Activated naive CD8-positive, alpha-beta T cell treated with anti-CD3 and anti-CD28 coated beads, Interleukin-2, amount 50 U/mL, for 24 hours (primary cell): Measurements from ENCODE around the gene FNBP1.
"Not testable (repeated sequence)": the region's sequence is repeated elsewhere in the genome, so short reads cannot be mapped to it uniquely, and the experiment has no call there.

Experiments
- ATAC-seq: fragments of 150-1000 bp; cut with Tn5 transposase; one replicate; pipeline ENCODE4 v1.10.0; 2021
- DNase-seq: peaks from one replicate; pipeline ENCODE4 v3.0.0; 2021
- H3K27ac Mint-ChIP-seq: one replicate; pipeline ENCODE4 v1.8.0; 2021; ENCODE audit warnings: mild to moderate bottlenecking, mixed read lengths
- H3K27me3 Mint-ChIP-seq: one replicate; pipeline ENCODE4 v1.8.0; 2021; ENCODE audit warnings: mixed read lengths
- H3K36me3 Mint-ChIP-seq: one replicate; pipeline ENCODE4 v1.8.0; 2021; ENCODE audit warnings: low read depth, mixed read lengths
- H3K4me1 Mint-ChIP-seq: one replicate; pipeline ENCODE4 v1.8.0; 2021; ENCODE audit warnings: mixed read lengths
- H3K4me3 Mint-ChIP-seq: one replicate; pipeline ENCODE4 v1.8.0; 2021; ENCODE audit warnings: mild to moderate bottlenecking, moderate library complexity, mixed read lengths
- H3K9me3 Mint-ChIP-seq: one replicate; pipeline ENCODE4 v1.8.0; 2021; ENCODE audit warnings: mixed read lengths

Gene FNBP1

GRCh38 chr9:130020618-130021017 is 22.4 kb downstream of the FNBP1 start:
- H3K27me3 Mint-ChIP-seq, result no peaks in the 10 kb centered on the region
- H3K4me3 Mint-ChIP-seq, result peak overlapping the region; percentile 34
- peaks cover 51% of the 10 kb centered on the region for H3K36me3 Mint-ChIP-seq
- peaks cover 96% of the 10 kb centered on the region for H3K4me1 Mint-ChIP-seq
- H3K9me3 Mint-ChIP-seq, result no peaks in the 10 kb centered on the region
- peak overlapping the region; percentile 73 for H3K27ac Mint-ChIP-seq
- DNase-seq (no peak), ATAC-seq (no peak)

- peaks cover 90% of the 10 kb centered on the region for H3K4me1 Mint-ChIP-seq
- peak overlapping the region; percentile 96 for H3K27ac Mint-ChIP-seq
- peak overlapping the region; percentile 34 for H3K4me3 Mint-ChIP-seq
- no peaks in the 10 kb centered on the region for H3K27me3 Mint-ChIP-seq
- H3K36me3 Mint-ChIP-seq, result peaks cover 53% of the 10 kb centered on the region
- no peaks in the 10 kb centered on the region for H3K9me3 Mint-ChIP-seq
- ATAC-seq (no peak), DNase-seq (no peak)
These were observed 24.7 kb downstream of the FNBP1 start for GRCh38 chr9:130018265-130018664.

- ATAC-seq, H3K27me3 Mint-ChIP-seq, DNase-seq, H3K9me3 Mint-ChIP-seq: not testable (repeated sequence)
- H3K36me3 Mint-ChIP-seq, result peaks cover 55% of the 10 kb centered on the region
- H3K4me1 Mint-ChIP-seq, result peaks cover 90% of the 10 kb centered on the region
- H3K27ac Mint-ChIP-seq, result peak overlapping the region; percentile 96
- H3K4me3 Mint-ChIP-seq, result peak overlapping the region; percentile 58
These were observed 25.5 kb downstream of the FNBP1 start for GRCh38 chr9:130017510-130017909.

GRCh38 chr9:130017076-130017475 is 25.9 kb downstream of the FNBP1 start:
- Mint-ChIP-seq H3K27me3 (no peaks in the 10 kb centered on the region), H3K4me1 (peaks cover 90% of the 10 kb centered on the region), H3K27ac (peak overlapping the region; percentile 96), H3K4me3 (peak overlapping the region; percentile 58), H3K9me3 (no peaks in the 10 kb centered on the region), H3K36me3 (peaks cover 55% of the 10 kb centered on the region)
- ATAC-seq (no peak), DNase-seq (no peak)

- no peak for DNase-seq
- no peaks in the 10 kb centered on the region for H3K27me3 Mint-ChIP-seq
- no peak for ATAC-seq
- H3K9me3 Mint-ChIP-seq, result peaks cover 5% of the 10 kb centered on the region
- H3K36me3 Mint-ChIP-seq, result peaks cover 62% of the 10 kb centered on the region
- H3K27ac Mint-ChIP-seq, result peak overlapping the region; percentile 59
- H3K4me3 Mint-ChIP-seq, result no peak overlapping the region
- peaks cover 87% of the 10 kb centered on the region for H3K4me1 Mint-ChIP-seq
These were observed 27.5 kb downstream of the FNBP1 start for GRCh38 chr9:130015353-130016019.

- Mint-ChIP-seq H3K36me3 (peaks cover 59% of the 10 kb centered on the region), H3K27me3 (no peaks in the 10 kb centered on the region)
These were observed 29.7 kb downstream of the FNBP1 start for GRCh38 chr9:130013326-130013725.

GRCh38 chr9:130010151-130010988 is 32.6 kb downstream of the FNBP1 start:
- DNase-seq (no peak), ATAC-seq (peak; percentile 87)
- peak overlapping the region; percentile 94 for H3K27ac Mint-ChIP-seq
- H3K36me3 Mint-ChIP-seq, result peaks cover 58% of the 10 kb centered on the region
- peak overlapping the region; percentile 60 for H3K4me3 Mint-ChIP-seq
- no peaks in the 10 kb centered on the region for H3K27me3 Mint-ChIP-seq
- H3K4me1 Mint-ChIP-seq, result peaks cover 92% of the 10 kb centered on the region
- H3K9me3 Mint-ChIP-seq, result peaks cover 5% of the 10 kb centered on the region

More at GRCh38 chr9:130013326-130013725, 29.7 kb downstream of the FNBP1 start:
- no peak for DNase-seq
- no peak for ATAC-seq
- Mint-ChIP-seq H3K4me3 (no peak overlapping the region), H3K27ac (peak overlapping the region; percentile 80), H3K4me1 (peaks cover 87% of the 10 kb centered on the region), H3K9me3 (peaks cover 5% of the 10 kb centered on the region)

- not testable (repeated sequence) for ATAC-seq, DNase-seq, H3K4me3 Mint-ChIP-seq, H3K27me3 Mint-ChIP-seq, H3K9me3 Mint-ChIP-seq
- H3K4me1 Mint-ChIP-seq, result peaks cover 86% of the 10 kb centered on the region
- H3K36me3 Mint-ChIP-seq, result peaks cover 55% of the 10 kb centered on the region
- peak overlapping the region; percentile 94 for H3K27ac Mint-ChIP-seq
These were observed 33.4 kb downstream of the FNBP1 start for GRCh38 chr9:130009546-130009945.

GRCh38 chr9:130008538-130008937 is 34.5 kb downstream of the FNBP1 start:
- Mint-ChIP-seq H3K27ac (peak overlapping the region; percentile 94), H3K36me3 (peaks cover 56% of the 10 kb centered on the region), H3K4me1 (peaks cover 89% of the 10 kb centered on the region), H3K27me3 (no peaks in the 10 kb centered on the region), H3K9me3 (peaks cover 5% of the 10 kb centered on the region), H3K4me3 (peak overlapping the region; percentile 33)
- DNase-seq, result no peak
- no peak for ATAC-seq

GRCh38 chr9:130006952-130007351 is 36.0 kb downstream of the FNBP1 start:
- H3K36me3 Mint-ChIP-seq, result peaks cover 58% of the 10 kb centered on the region
- not testable (repeated sequence) for ATAC-seq
- H3K27ac Mint-ChIP-seq, result peak overlapping the region; percentile 94

GRCh38 chr9:130003943-130004552 is 38.9 kb downstream of the FNBP1 start:
- ATAC-seq (no peak), DNase-seq (no peak)
- Mint-ChIP-seq H3K9me3 (no peaks in the 10 kb centered on the region), H3K27me3 (no peaks in the 10 kb centered on the region), H3K4me3 (no peak overlapping the region), H3K36me3 (peaks cover 56% of the 10 kb centered on the region), H3K4me1 (peaks cover 81% of the 10 kb centered on the region), H3K27ac (peak overlapping the region; percentile 73)

More at GRCh38 chr9:130006952-130007351, 36.0 kb downstream of the FNBP1 start:
- peak overlapping the region; percentile 40 for H3K4me3 Mint-ChIP-seq
- not testable (repeated sequence) for H3K27me3 Mint-ChIP-seq, H3K9me3 Mint-ChIP-seq, DNase-seq
- H3K4me1 Mint-ChIP-seq, result peaks cover 85% of the 10 kb centered on the region

- H3K36me3 Mint-ChIP-seq, result peaks cover 55% of the 10 kb centered on the region
- no peak overlapping the region for H3K4me3 Mint-ChIP-seq
- peaks cover 81% of the 10 kb centered on the region for H3K4me1 Mint-ChIP-seq
- H3K27me3 Mint-ChIP-seq, result no peaks in the 10 kb centered on the region
- H3K9me3 Mint-ChIP-seq, result no peaks in the 10 kb centered on the region
- ATAC-seq (no peak), DNase-seq (no peak)
- H3K27ac Mint-ChIP-seq, result peak overlapping the region; percentile 68
These were observed 40.7 kb downstream of the FNBP1 start for GRCh38 chr9:130002320-130002719.

- H3K36me3 Mint-ChIP-seq, result peaks cover 52% of the 10 kb centered on the region
- no peak overlapping the region for H3K4me3 Mint-ChIP-seq
- ATAC-seq (no peak), DNase-seq (no peak)
- peaks cover 81% of the 10 kb centered on the region for H3K4me1 Mint-ChIP-seq
- no peaks in the 10 kb centered on the region for H3K27me3 Mint-ChIP-seq
- H3K9me3 Mint-ChIP-seq, result no peaks in the 10 kb centered on the region
- H3K27ac Mint-ChIP-seq, result no peak overlapping the region
These were observed 41.8 kb downstream of the FNBP1 start for GRCh38 chr9:130001190-130001589.

GRCh38 chr9:129999141-129999510 is 43.9 kb downstream of the FNBP1 start:
- no peak for ATAC-seq
- H3K36me3 Mint-ChIP-seq, result peaks cover 50% of the 10 kb centered on the region
- peak overlapping the region; percentile 92 for H3K27ac Mint-ChIP-seq
- peaks cover 83% of the 10 kb centered on the region for H3K4me1 Mint-ChIP-seq
- H3K4me3 Mint-ChIP-seq, result peak overlapping the region; percentile 29
- no peaks in the 10 kb centered on the region for H3K27me3 Mint-ChIP-seq
- DNase-seq, result no peak
- no peaks in the 10 kb centered on the region for H3K9me3 Mint-ChIP-seq
